SK-N-MC (cell line): ENCODE measurements around the gene SRGAP1.

Source experiments
- EZH2 ChIP-seq: fragments of 200-600 bp; sonication (generic); IDR thresholded peaks from one replicate; pipeline ENCODE4 v1.6.1; 2017; ENCODE audit warnings: antibody characterized with exemption
- POLR2AphosphoS5 ChIP-seq: IDR thresholded peaks from 2 replicates; pipeline ENCODE4 v1.6.1; 2012; ENCODE audit warnings: mild to moderate bottlenecking, low read depth, low read length, borderline replicate concordance

DNA sequence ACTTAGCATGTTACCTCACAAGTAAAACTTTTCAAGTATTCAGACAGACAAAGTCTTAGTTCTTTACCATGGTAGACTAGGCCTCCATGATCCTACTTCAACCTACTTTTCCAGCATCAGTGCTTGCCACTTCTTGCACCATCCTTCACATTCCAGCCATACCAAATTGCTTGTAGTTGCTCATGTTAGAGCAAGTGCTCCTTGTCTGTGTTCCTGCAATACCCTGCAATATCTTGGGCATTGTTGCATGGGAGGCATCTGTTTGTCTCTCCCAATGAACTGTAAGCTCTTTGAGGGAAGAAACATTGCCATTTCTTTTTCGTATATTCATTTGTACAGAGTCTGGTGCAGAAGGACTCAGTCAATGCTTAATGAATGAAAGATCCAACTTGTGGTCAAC, 78.0 kb downstream of the SRGAP1 start:
- TF ChIP-seq POLR2AphosphoS5 (no peak), EZH2 (no peak)
